GM21825 (cell line): ENCODE measurements around the gene CD19.
"Not testable (repeated sequence)": the region's sequence is repeated elsewhere in the genome, so short reads cannot be mapped to it uniquely, and the experiment has no call there.

ENCODE experiments used
- ATAC-seq: cut with Tn5 transposase; IDR thresholded peaks from one replicate; pipeline ENCODE4 v1.9.1; 2021; ENCODE audit warnings: mild to moderate bottlenecking, moderate library complexity; ENCODE audit not compliant: unreplicated experiment

Gene CD19

DNA sequence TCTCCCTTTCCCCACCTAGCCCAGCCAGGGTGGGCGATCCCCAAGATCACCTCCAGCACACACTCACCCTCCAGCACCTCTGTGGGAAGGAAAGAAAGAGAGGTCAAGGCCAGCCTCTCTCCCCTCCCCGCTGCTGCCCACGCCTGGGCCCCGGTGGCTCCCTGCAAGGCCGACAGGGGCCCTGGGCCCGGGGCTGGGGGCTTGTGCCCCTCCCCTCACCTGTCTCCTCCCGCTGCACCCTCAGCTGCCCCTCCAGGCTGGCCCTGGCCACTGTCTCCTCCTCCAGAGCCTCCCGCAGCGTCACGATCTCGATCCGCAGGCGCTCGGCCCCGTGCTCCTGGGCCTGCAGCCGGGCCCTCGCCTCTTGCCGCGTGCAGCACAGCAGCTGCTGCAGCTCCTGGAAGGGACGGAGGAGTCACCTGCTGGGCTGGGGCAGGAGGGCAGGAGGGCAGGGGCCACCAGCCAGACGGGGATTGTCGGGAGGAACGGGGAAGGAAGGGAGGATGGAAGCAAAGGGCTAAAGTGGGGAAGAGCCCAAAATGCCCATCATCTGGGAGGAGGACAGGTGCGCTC, 25.9 kb upstream of the CD19 start:
- no peak for ATAC-seq

DNA sequence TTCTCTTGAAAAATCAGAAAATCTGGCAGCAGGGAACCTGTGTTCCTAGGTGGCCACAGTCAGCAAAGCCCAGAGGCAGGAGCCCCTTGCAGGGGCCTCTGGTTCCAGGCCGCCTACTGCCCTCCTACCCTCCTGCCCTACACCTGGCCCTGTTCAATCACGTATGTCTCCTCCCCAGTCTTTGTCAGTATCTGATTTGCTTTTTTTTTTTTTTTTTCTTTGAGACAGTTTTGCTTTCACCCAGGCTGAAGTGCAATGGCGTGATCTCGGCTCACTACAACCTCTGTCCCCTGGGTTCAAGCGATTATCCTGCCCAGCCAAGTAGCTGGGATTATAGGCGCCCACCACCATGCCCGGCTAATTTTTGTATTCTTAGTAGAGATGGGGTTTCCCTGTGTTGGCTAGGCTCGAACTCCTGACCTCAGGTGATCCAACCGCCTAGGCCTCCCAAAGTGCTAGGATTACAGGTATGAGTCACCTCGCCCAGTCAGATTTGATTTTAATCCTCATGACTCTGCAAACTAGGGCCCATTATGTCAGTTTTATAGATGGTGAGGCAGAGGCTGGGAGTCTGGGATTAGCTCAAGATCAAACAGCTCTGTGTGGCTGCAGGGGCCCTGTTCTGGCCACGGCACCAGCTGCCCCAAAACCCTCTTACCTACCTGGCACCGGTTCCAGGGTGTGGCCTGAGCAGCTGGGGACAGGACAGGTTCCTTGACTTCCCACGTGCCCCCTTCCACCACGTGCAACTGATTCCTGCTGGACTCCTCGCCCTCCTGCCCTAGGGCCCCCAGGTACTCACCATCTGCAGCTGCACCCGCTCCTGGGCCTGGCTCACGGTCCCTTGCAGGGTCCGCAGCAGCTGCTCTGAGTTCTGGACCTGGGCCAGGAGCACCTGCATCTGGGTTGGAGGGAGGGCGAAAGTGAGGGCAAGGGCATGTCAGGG, 21.4 kb upstream of the CD19 start:
- no peak for ATAC-seq

DNA sequence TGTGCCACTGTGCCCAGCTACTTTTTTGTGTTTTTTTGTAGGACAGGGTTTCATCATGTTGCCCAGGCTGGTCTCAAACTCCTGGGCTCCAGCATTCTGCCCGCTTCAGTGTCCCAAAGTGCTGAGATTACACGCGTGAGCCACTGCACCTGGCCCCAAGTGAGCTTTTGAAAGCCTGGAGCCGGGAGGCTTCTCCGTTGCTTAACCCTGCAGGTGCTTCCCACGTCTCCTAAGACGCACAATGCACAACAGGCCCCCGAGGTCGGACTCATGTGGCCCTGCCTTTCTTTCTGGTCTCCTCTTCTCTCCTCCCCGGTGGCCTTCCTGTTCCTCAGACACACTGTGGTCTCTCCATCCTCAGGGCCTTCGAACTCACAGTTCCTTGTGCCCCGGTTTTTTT, 19.2 kb upstream of the CD19 start:
- no peak for ATAC-seq

DNA sequence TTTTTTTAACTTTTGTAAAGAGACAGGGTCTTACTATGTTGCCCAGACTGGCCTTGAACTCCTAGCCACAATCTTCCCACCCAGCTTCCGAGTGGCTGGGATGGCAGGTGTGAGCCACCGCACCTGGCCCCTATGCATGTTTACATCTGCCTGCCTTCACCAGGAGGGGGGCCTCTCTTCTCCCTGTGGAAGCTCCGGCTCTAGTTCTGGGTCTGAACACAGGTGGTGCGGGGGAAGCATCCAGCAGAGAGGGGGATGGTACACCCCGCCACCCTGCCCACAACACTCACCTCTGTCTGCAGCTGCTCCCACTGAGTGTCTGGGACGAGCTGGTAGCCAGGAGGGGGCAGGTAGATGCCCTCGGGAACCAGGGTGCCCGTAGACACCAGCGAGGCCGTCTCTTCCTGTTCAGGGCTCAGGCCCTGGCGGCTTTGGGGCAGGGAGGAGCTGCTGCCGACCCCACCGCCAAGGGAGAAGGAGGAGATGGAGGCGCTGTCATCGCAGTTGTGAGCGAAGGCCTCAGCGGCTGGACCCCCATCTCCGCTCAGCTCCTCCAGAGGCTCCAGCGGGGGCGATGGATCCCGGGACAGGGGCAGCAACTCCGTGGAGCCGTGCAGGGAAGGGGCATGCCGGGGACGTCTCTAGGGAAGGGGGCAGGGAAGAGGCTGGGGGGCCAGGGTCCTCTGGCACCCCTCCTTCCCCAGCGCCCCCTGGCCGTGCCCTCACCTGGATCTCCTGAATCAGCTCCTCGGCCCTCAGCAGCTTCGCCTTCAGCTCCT, 17.6 kb upstream of the CD19 start:
- ATAC-seq = no peak

DNA sequence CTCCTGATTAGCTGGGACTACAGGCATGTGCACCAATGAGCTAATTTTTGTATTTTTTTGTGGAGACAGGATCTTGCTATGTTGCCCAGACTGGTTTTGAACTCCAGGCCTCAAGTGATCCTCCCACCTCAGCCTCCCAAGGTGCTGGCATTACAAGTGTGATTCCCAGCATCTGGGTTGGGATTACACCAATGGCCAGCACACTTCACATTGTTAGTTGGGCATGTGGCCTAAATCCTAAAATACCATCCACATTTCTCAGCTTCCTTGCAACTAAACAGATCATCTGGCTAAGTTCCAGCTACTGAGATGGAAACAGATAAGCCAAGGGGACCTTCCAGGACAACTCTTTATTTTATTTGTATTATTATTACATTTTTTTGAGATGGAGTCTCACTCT, 16.6 kb upstream of the CD19 start:
- no peak for ATAC-seq

DNA sequence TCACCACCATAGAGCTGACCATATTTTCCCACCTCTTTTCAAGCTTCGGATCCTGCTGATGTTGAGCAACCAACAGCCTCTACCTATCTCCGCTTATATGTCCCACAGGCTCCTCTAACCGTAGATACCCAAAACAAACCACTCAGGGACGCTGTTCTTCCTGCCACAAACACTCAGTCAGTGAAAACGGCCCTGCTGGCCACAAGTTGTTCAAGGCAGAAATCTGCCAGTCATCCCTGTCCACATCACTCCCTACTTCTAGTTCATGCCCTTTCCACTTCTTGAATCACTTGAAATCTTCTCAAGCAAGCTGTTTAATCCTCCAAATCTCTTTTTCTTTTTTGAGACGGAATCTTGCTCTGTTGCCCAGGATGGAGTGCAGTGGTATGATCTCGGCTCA, 14.7 kb upstream of the CD19 start:
- no peak for ATAC-seq

DNA sequence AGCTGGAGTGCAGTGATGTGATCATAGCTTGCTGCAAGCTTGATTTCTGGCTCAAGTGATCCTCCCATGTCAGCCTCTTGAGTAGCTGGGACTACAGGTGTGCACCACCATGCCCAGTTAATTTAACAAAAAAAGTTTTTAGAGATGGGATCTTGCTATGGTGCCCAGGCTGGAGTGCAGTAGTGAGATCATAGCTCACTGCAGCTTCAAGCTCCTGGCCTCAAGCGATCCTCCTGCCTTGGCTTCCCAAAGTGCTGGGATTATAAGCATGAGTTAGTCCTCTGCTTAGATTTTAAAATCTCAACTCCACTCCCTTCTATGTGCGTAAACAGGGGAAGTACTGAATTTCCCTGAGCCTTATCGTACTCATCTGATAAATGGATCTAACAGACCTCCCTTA, 13.1 kb upstream of the CD19 start:
- ATAC-seq = no peak

DNA sequence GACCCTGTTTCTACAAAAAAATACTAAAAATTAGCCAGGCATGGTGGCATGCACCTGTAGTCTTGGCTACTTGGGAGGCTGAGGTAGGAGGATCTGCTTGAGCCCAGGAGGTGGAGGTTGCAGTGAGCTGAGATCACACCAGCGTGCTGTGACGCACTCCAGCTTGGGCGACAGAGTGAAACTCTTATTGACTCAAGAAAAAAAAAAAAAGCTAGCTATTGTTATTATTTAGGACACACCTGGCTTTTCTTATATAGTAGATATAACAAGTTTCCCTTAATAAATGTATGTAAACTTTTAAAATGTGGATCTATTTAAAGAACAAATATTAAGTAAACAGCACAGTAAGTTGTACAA, 8.6 kb upstream of the CD19 start:
- ATAC-seq = no peak

DNA sequence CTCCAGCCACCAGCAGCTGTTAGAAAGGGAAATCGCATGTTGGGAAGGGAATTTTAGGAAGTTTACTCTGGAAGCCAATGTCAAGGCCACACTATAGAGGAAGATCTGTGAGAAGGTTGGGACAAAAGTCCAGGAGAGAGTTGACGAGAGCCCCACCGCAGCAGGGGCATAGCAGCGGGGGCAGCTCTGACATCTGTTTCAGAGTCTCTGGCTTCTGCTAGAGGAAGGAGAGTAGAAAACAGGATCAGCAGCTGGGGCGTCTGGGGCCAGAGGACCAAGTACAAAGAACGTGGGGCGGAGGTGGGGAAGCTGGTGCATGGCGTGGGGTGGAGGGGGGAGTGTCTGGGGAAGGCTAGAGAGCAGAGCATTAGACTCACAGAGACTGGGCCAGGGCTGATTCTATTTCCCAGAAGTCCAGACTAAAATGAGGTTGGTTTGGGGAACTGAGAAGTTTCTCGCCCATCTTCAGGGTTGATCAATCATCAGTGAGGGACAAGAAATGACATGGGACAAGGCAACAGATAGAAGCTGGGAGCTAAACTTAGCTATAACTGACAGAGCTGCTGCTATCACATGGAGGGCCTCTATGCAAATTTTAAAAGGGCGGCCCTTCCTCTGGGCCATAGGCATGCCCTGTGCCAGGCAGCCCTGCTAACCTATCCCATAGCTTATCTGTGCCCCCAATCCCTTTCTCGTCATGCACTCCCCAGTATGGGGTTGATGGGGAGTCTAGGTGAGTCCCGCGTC, 7.9 kb upstream of the CD19 start:
- peak; percentile 43 for ATAC-seq

DNA sequence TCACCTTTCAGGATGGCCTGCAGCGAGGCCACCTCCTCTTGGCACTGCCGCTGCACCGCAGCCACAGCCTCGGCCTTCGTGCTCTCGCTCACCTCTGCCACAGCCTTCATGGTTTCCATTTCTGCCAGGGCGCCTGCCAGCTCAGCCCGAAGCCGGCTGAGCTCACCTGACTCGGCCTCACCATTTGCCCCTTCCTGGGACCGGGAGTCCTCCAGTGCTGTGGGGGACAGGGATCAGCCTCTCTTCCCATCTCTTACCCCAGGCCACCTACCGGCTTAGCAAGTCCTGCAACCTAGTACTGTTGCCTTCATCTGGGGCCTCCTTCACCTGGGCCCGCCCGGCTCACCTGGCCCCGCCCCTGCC, 7.4 kb upstream of the CD19 start:
- ATAC-seq = peak; percentile 17

DNA sequence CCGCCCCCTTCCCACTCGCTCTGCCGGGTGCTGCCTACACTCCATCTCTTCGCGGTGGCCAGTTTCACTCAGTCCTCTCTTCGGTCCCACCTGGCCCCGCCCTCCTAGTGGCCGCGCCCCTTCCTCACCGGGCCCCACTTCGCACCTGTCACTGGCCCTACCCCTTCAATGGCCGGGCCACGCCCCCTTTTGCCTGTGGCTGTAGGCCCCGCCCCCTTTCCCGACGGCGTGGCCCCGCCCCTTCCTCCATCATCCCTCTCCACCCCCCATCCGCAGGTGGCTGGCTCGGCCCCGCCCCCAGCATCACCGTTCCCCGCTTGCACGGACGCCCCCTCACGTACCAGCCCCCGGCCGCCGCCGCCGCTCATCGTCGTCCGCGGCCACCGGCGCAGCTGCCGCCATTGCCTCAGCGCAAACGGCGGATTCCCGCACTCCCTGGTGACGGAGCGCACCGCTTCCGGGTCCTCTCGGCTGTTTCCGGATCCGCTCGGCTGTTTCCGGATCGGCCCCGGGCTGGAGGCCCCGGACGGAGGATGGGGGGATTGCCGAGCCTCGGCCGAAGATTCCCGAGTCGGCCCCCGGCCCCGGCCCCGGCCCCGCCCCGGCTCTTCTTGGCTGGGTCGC, 6.9 kb upstream of the CD19 start, which contains the start of gene RABEP2:
Gene RABEP2 (minus strand): TSS at position 477 of the 624 bp plus-strand sequence. CDS start 75 bp downstream, at position 402.
- peak; percentile 47 for ATAC-seq

DNA sequence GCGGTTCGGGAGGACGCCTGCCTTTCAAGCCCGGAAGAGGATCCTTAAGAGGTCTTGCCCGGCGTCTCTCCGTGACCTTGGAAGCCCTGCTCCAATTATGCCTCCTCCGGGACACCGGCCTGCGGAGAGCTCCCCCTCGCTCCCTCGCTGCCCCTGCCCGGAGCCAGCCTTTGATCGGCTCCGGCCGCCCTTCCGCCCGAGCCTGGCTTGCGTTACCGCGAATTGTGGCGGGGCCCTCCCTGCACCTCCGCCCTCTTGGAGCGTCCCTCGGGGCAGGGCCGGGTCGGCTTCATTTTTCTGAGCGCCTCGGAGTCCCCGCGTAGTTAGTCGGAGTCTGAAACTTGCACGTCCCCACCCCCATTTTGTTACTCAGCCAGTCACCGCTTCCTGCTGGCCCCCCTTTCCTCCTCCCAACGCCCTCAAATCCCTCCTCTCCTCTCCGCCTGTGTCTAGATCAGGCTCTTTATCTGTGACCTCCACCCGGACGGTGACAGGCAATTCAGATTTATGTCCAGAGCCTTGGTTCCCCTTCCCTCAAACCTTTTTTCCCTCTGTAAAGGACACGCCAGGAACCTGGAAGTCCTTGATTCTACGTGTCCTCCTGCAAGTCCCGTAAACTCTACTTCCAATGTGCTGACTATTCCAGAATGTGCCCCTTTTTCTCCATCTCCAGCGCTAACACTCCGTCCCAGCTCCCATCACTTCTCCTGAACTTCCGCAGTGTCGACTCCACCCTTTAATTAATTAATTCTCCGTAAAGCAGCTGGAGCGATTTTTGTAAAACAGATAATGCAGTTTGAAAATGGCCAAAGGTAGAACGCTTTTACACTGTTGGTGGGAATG, 6.2 kb upstream of the CD19 start:
- peak; percentile 29 for ATAC-seq

DNA sequence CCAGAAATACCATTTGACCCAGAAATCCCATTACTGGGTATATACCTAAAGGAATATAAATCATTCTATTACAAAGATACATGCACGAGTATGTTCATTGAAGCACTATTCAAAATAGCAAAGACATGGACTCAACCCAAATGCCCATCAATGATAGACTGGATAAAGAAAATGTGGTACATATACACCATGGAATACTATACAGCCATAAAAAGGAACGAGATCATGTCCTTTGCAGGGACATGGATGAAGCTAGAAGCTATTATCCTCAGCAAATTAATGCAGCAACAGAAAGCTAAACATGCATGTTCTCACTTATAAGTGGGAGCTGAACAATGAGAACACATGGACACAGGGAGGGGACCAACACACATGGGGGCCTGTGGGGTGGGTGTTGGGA, 5.5 kb upstream of the CD19 start:
- not testable (repeated sequence) for ATAC-seq

DNA sequence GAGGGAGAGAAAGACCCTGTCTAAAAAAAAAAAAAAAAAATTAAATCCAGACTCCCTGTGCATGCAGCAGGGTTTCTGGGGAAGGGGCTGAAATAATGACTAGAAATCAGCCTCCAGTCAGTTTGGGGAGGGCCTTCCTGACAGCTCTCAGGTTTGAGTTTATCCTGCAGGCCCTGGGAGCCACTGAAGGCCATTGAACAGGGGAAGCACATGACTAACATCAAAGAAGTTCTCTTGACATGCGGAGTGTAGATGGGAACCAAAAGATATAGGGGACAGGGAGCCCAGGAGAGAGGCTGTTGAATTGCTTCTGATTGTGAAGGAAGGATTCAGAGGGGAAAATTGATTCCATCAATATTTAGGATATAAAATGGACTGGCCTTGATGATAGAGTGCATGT, 4.0 kb upstream of the CD19 start:
- no peak for ATAC-seq

DNA sequence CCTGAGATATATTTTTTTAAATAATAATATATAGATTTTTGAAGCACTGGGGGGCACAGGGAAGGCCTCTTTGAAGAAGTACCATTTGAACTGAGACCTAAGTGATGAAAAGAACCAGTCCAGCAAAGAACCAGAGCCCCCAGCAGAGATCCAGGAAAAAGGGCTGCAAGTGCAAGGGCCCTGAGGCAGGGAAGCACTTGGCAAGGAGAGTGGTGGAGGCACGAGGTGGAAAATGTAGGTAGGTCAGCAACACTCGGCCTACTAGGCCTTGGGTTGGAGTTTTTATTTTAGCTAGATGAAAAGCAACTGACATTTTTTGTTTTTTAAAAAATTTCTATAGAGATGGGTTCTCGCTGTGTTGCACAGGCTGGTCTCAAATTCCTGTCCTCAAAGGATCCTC, 1.6 kb upstream of the CD19 start:
- no peak for ATAC-seq

DNA sequence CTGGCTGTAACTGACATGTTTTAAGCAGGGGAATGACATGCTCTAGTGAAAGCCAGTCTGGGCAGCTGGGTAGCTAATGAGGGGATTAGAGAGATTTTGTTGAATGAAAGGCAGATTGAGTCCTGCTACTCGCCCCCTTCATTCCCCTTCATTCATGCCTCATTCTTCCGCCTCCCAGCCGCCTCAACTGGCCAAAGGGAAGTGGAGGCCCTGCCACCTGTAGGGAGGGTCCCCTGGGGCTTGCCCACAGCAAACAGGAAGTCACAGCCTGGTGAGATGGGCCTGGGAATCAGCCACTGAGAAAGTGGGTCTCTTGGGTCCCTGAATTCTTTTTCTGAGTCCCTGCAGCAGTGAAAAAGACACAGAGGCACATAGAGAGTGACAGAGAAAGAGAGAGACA, 1.1 kb upstream of the CD19 start:
- ATAC-seq = no peak

DNA sequence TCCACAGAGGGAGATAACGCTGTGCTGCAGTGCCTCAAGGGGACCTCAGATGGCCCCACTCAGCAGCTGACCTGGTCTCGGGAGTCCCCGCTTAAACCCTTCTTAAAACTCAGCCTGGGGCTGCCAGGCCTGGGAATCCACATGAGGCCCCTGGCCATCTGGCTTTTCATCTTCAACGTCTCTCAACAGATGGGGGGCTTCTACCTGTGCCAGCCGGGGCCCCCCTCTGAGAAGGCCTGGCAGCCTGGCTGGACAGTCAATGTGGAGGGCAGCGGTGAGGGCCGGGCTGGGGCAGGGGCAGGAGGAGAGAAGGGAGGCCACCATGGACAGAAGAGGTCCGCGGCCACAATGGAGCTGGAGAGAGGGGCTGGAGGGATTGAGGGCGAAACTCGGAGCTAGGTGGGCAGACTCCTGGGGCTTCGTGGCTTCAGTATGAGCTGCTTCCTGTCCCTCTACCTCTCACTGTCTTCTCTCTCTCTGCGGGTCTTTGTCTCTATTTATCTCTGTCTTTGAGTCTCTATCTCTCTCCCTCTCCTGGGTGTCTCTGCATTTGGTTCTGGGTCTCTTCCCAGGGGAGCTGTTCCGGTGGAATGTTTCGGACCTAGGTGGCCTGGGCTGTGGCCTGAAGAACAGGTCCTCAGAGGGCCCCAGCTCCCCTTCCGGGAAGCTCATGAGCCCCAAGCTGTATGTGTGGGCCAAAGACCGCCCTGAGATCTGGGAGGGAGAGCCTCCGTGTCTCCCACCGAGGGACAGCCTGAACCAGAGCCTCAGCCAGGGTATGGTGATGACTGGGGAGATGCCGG, 769 bp downstream of the CD19 start:
- ATAC-seq = no peak

DNA sequence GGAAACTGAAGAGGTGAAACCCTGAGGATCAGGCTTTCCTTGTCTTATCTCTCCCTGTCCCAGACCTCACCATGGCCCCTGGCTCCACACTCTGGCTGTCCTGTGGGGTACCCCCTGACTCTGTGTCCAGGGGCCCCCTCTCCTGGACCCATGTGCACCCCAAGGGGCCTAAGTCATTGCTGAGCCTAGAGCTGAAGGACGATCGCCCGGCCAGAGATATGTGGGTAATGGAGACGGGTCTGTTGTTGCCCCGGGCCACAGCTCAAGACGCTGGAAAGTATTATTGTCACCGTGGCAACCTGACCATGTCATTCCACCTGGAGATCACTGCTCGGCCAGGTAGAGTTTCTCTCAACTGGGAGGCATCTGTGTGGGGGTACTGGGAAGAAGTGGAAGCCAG, 1.4 kb downstream of the CD19 start:
- no peak for ATAC-seq

DNA sequence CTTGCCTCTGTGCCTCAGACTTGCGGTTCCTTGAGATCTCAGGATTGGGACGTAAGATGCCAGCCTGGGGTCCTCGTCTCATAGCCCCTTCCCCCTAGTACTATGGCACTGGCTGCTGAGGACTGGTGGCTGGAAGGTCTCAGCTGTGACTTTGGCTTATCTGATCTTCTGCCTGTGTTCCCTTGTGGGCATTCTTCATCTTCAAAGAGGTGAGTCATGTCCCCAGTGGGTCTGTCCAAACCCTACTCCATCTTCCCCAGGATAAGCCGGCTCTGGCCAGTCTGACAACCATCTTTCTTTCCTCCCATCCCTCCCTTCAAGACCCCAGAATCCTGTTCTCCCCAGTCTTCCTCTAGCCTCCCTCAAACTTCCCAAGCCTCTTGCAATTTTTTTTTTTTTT, 3.6 kb downstream of the CD19 start:
- no peak for ATAC-seq
